H1 (cell line): ENCODE measurements around the gene PAX9.

Experiments used
- NRF1 ChIP-seq: IDR thresholded peaks from 2 replicates; pipeline ENCODE4 v1.6.1; 2011; ENCODE audit warnings: mild to moderate bottlenecking, low read depth, low read length, improper control_type of control experiment
- POLR2A ChIP-seq, 2 experiments: IDR thresholded peaks; 1 replicate in 1 of 2; 2 replicates in 1 of 2; pipeline ENCODE4 v1.6.1; 2011; ENCODE audit warnings: low read depth in 2 of 2, low read length in 2 of 2, mild to moderate bottlenecking in 2 of 2; ENCODE audit errors: control extremely low read depth in 1 of 2
- SAP30 ChIP-seq: fragments of 300-600 bp; sonication (generic); IDR thresholded peaks from 2 replicates; pipeline ENCODE4 v1.7.1; 2012; ENCODE audit warnings: low read length, moderate library complexity, mild to moderate bottlenecking, inconsistent platforms; ENCODE audit not compliant: insufficient read depth, insufficient replicate concordance
- TEAD4 ChIP-seq: IDR thresholded peaks from 2 replicates; pipeline ENCODE4 v1.6.1; 2012; ENCODE audit warnings: low read depth, low read length, inconsistent platforms, mixed read lengths
- TF ChIP-seq, protein P1 (sequence below), 3 experiments: IDR thresholded peaks; 1 replicate in 2 of 3; 2 replicates in 1 of 3; pipeline versions ENCODE4 v1.5.1 to v1.6.1; 2011; ENCODE audit warnings: low read length in 3 of 3, mild to moderate bottlenecking in 3 of 3, inconsistent platforms in 2 of 3, low read depth in 1 of 3, moderate library complexity in 1 of 3; ENCODE audit not compliant: insufficient read depth in 1 of 3; ENCODE audit errors: control extremely low read depth in 1 of 3
- TF ChIP-seq, protein P2 (sequence below): IDR thresholded peaks from 2 replicates; pipeline ENCODE4 v1.6.1; 2012; ENCODE audit warnings: inconsistent platforms

DNA sequence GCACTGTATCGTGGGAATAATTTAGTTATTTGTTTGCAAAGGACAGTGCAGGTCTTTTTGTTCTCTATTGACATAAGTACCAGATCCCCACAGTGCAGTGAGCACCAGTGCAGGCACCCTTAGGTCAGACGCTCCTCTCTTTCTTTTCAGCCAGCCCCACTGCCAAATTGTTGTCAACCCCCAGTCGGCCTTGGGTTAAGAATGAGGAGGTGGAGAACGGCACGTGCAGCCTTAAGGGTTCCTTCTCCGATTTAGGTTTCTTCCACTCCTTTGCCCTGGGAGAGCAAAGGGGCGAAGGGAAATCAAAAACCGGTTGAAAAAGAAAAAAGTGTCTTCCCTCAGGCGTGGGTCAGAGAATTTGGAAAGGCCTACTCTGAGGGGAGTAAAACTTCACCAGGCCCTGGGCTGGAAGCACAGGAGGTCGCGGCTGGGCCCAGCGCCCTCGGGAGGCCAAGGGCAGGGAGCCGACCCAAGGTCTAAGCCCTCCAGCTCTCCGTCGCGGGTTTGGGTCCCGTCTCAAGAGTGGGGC, 4.3 kb downstream of the PAX9 start:
- TF ChIP-seq, protein P1, sequence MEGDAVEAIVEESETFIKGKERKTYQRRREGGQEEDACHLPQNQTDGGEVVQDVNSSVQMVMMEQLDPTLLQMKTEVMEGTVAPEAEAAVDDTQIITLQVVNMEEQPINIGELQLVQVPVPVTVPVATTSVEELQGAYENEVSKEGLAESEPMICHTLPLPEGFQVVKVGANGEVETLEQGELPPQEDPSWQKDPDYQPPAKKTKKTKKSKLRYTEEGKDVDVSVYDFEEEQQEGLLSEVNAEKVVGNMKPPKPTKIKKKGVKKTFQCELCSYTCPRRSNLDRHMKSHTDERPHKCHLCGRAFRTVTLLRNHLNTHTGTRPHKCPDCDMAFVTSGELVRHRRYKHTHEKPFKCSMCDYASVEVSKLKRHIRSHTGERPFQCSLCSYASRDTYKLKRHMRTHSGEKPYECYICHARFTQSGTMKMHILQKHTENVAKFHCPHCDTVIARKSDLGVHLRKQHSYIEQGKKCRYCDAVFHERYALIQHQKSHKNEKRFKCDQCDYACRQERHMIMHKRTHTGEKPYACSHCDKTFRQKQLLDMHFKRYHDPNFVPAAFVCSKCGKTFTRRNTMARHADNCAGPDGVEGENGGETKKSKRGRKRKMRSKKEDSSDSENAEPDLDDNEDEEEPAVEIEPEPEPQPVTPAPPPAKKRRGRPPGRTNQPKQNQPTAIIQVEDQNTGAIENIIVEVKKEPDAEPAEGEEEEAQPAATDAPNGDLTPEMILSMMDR (IDR thresholded peaks at IDR 0.05; ENCODE audit: control extremely low read depth in 1 of 3, insufficient read depth in 1 of 3, low read depth in 1 of 3, low read length in 3 of 3): no peak
- no peak for TF ChIP-seq NRF1
- TF ChIP-seq SAP30: no peak
- TF ChIP-seq, protein P2, sequence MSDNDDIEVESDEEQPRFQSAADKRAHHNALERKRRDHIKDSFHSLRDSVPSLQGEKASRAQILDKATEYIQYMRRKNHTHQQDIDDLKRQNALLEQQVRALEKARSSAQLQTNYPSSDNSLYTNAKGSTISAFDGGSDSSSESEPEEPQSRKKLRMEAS: no peak
- no peak for TF ChIP-seq POLR2A (IDR thresholded peaks at IDR 0.05; ENCODE audit: control extremely low read depth in 1 of 2, low read depth in 2 of 2, low read length in 2 of 2)
- no peak for TF ChIP-seq TEAD4
